22Rv1 (cell line): ENCODE data around the gene HTR6.

Source experiments
- CTCF ChIP-seq: fragments of 450-650 bp; IDR thresholded peaks from 2 replicates; pipeline ENCODE4 v1.5.1; 2017; ENCODE audit warnings: mild to moderate bottlenecking
- ZFX ChIP-seq: fragments of 450-650 bp; IDR thresholded peaks from 2 replicates; pipeline ENCODE4 v1.6.1; 2017; ENCODE audit warnings: antibody characterized with exemption, borderline replicate concordance

- TF ChIP-seq ZFX (no peak), CTCF (peak; percentile 36)
Measured at GRCh38 chr1:19648689-19649088, 16.0 kb upstream of the HTR6 start.
